ENCODE measurements around the gene FBXW11.
A peak's percentile ranks its signal among the peaks of the same experiment; 100 is the strongest.

The FBXW11 gene

DNA sequence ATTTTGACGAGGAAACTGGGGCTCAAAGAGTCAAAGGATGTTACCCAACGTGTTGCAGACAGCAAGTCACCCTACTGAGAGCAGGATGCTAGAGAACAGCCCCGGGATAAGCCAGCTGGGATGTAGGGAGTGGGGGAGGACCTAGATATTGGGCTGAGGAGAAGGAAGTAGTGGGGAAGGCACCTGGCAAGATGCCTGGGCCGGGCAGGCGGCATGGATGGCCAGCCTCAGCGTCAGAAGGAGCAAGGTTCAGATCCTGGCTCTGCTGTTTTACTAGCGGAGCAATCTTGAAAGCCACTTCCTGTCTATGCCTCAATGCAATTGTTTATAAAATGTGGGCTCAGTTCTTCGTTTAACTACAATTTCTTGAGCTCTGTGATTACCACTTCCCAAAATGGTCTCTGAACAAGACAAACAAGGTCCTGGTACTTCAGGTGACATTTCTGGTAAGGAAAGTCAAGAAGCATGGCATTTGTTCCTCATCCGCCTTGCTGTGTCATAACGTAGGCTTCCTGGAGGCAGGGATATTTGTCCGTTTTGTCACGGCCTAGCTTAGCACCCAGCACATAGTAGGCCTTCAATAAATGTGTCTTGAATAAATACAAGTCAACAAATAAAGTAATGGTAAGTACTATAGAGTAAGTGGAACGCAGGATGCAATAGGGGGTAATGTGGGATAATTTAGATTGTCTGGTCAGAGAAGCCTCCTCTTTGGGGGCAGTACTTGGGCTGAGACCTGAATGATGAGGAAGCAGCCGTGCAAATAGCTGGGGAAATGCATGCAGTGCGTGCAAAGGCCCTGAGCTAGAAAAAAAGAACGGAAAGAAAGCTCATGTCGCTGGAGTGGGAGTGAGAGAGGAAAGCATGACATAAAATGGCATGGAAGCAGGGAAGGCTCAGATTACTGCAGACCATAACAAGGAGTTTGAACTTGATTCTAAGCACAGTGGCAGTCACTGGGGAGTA is 150.4 kb downstream of the FBXW11 start:
- DNase-seq (ENCODE audit: low read depth) = no peak
- H3K4me3 ChIP-seq (ENCODE audit: low read depth, low read length) = no peak overlapping the region
- TF ChIP-seq, protein P1, sequence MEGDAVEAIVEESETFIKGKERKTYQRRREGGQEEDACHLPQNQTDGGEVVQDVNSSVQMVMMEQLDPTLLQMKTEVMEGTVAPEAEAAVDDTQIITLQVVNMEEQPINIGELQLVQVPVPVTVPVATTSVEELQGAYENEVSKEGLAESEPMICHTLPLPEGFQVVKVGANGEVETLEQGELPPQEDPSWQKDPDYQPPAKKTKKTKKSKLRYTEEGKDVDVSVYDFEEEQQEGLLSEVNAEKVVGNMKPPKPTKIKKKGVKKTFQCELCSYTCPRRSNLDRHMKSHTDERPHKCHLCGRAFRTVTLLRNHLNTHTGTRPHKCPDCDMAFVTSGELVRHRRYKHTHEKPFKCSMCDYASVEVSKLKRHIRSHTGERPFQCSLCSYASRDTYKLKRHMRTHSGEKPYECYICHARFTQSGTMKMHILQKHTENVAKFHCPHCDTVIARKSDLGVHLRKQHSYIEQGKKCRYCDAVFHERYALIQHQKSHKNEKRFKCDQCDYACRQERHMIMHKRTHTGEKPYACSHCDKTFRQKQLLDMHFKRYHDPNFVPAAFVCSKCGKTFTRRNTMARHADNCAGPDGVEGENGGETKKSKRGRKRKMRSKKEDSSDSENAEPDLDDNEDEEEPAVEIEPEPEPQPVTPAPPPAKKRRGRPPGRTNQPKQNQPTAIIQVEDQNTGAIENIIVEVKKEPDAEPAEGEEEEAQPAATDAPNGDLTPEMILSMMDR (IDR thresholded peaks at IDR 0.05; ENCODE audit: control insufficient read depth, extremely low read depth, insufficient read depth) = no peak

DNA sequence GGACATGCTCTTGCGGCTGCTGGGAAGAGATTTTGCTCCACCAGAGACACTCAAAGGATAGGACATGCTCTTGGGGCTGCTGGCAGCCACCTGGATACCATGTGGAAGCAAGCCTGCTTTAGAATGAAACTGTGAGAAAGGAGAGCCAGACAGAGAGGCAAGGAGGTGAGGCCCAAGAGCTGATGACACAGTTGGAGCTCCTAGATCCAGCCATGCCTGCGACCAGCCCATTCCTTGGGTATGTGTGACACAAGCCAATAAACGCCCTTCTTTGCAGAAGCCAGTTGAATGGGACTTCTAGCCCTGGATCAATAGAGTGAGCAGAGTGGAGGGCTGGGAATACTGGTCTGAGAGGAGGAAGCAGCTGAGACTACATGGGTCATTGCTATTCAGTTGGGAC is 151.2 kb downstream of the FBXW11 start:
- H3K4me3 ChIP-seq (ENCODE audit: low read depth, low read length) = no peak overlapping the region
- TF ChIP-seq, protein P1 (IDR thresholded peaks at IDR 0.05; ENCODE audit: control insufficient read depth, extremely low read depth, insufficient read depth) = no peak
- no peak for DNase-seq (ENCODE audit: low read depth)

DNA sequence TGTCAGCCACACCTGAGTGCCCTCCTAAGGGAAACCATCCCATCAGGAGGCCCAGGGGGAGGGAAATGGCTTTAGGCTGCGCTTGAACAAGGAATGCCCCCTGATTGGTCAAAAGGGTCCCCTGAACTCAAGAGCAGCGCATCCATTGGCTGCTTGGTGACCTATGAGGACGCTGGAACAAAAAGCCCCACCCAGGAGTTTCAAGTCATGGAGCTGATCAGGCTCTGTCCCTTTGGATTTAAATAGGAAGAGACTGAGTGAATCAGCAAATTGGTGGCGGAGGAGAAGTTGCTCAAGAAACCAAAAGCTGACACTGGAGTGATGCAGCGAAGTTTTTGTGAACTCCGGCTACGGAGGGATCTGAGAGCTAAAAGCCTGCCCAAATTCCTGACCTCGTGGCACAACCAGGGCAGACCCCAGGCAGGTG is 154.2 kb downstream of the FBXW11 start:
- TF ChIP-seq, protein P1 (IDR thresholded peaks at IDR 0.05; ENCODE audit: control insufficient read depth, extremely low read depth, insufficient read depth) = no peak
- H3K4me3 ChIP-seq (ENCODE audit: low read depth, low read length) = no peak overlapping the region
- no peak for DNase-seq (ENCODE audit: low read depth)

DNA sequence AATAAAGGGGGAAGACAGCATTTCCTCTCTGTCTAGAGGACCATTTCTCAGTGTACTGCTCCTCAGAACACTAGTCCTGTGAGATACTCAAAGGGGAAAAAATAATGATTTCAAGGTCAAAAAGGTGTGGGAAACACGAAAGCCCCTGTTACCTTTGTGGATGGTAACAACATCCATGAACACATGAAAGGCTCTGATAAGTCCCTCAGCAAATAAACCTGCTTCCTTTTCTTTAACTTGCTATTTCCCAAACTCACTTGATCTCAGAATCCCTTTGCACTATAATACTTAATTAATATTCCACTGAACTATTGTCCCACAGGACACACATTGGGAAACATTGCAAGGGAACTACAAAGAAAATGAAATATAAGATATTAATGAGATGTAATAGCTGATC is 155.2 kb downstream of the FBXW11 start:
- H3K4me3 ChIP-seq (ENCODE audit: low read depth, low read length) = no peak overlapping the region
- no peak for DNase-seq (ENCODE audit: low read depth)
- TF ChIP-seq, protein P1 (IDR thresholded peaks at IDR 0.05; ENCODE audit: control insufficient read depth, extremely low read depth, insufficient read depth) = no peak

DNA sequence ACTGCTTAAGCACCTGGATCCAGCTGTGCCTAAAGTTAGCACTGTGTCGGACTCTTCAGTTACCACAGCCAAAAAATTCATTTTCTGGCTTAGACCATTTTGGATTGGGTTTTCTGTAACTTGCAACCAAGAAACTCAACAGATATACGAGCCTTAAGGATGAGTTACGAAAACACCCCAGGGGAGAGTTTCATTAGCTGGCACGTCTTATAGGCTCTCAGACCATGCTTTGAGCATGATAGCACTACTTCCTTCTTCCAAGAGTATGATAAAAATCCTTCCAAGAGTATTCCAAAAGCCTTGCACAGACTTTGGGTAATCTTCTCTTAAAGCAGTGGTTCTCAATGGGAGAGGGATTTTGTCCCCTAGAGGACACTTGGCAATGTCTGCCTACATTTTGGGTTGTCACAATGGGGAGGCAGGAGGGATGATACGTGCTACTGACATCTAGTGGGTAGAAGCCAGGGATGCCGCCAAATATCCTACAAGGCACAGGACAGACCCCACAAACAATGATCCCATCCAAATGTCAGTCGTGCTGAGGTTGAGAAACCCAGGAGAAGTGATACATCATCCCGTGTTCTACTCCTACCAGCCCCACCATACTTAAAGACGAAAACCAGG is 156.0 kb downstream of the FBXW11 start:
- no peak overlapping the region for H3K4me3 ChIP-seq (ENCODE audit: low read depth, low read length)
- TF ChIP-seq, protein P1 (IDR thresholded peaks at IDR 0.05; ENCODE audit: control insufficient read depth, extremely low read depth, insufficient read depth) = peak; percentile 58
- no peak for DNase-seq (ENCODE audit: low read depth)

DNA sequence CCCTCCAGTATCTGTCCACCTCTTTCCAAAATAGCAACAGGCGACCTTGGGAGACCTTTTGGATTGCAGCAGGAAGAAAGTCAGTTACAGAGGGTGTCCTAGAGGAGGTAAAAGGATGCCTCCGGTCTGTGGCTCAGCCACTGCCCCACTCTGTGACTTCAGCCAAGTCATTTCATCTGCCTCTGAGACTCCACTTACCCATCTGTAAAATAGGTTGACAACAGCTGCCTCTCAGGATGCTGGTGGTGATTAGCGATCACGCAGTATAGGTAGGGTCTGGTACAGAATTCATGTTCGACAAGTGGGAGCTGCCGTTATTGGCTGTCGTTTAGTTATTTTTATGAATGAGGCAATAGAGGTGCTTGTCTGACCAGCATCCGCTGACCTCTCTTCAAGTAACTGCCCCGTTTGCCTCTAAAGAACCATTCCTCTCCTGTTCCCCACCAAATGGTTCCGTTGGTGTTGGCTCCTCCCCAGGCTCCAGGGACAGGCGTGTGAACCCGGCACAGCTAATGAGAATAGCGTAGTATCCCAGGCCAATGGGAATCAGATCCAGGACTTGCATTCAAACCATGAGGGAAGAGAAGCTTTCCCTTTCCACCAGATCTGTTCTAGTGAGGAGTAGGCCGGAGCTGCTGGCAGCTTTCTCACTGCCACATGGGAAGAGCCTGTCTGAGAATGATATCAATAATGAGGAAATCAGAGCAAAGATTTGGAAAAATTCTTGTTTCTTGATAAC is 156.7 kb downstream of the FBXW11 start:
- H3K4me3 ChIP-seq (ENCODE audit: low read depth, low read length) = no peak overlapping the region
- TF ChIP-seq, protein P1 (IDR thresholded peaks at IDR 0.05; ENCODE audit: control insufficient read depth, extremely low read depth, insufficient read depth) = no peak
- DNase-seq (ENCODE audit: low read depth) = no peak

All from LNCaP clone FGC (cell line).